HL-60 (cell line): ENCODE data around the gene LRFN5.

Experiments used
- DNase-seq, 2 experiments: peaks; one replicate each; pipeline ENCODE4 v3.0.0-alpha.2; 2010 to 2020; ENCODE audit warnings: low read depth in 1 of 2, low spot score in 1 of 2
- H3K27ac ChIP-seq: fragments of 250-450 bp; sonication (Bioruptor Pico); replicated peaks from 2 replicates; pipeline ENCODE4 v1.5.1; 2020; ENCODE audit warnings: mild to moderate bottlenecking, moderate library complexity
- H3K27me3 ChIP-seq: fragments of 250-450 bp; sonication (Bioruptor Pico); 2 replicates; pipeline ENCODE4 v1.5.1; 2021; ENCODE audit warnings: mild to moderate bottlenecking, moderate library complexity; ENCODE audit not compliant: insufficient read depth, poor library complexity, severe bottlenecking
- H3K4me3 ChIP-seq: replicated peaks from 2 replicates; pipeline ENCODE4 v1.5.1; 2011; ENCODE audit warnings: mild to moderate bottlenecking, control low read depth, low read length; ENCODE audit not compliant: insufficient read depth
- GABPA ChIP-seq: IDR thresholded peaks from 2 replicates; pipeline ENCODE4 v1.6.1; 2012; ENCODE audit warnings: low read depth
- POLR2AphosphoS5 ChIP-seq: IDR thresholded peaks from 2 replicates; pipeline ENCODE4 v1.6.1; 2012; ENCODE audit warnings: low read depth
- SPI1 ChIP-seq: IDR thresholded peaks from 2 replicates; pipeline ENCODE4 v1.6.1; 2012; ENCODE audit warnings: low read depth, mild to moderate bottlenecking, borderline replicate concordance
- TF ChIP-seq, protein P1 (sequence below): IDR thresholded peaks from one replicate; pipeline ENCODE4 v1.5.1; 2011; ENCODE audit warnings: low read length, control low read depth, inconsistent platforms; ENCODE audit not compliant: insufficient read depth
- TF ChIP-seq, protein P2 (sequence below): IDR thresholded peaks from 2 replicates; pipeline ENCODE4 v1.6.1; 2012; ENCODE audit warnings: low read depth; ENCODE audit not compliant: insufficient replicate concordance

The LRFN5 gene

DNA sequence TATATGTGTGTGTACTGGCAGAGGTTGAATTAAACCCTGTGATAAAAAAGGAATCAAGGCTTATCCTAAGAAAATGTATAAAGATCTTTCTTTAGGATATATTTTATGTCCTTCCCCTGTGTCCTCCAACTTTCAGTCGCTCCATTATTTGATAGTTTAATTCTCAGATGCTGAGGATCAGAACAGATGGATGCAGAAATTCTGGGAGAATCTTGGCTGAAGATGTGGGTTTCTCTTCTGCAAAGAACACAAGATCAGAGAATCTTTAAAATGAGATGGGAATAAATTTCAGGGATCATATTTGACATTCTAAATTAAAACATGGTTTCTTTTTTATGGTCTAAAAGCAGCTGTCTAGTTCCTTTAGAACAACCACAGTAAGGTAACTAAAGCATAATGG is 37.9 kb downstream of the LRFN5 start:
- H3K27me3 ChIP-seq, result no peaks in the 10 kb centered on the region
- H3K4me3 ChIP-seq, result no peak overlapping the region
- H3K27ac ChIP-seq, result no peak overlapping the region
- no peak for DNase-seq
- TF ChIP-seq SPI1, result no peak
- TF ChIP-seq GABPA, result no peak
- TF ChIP-seq, protein P1, sequence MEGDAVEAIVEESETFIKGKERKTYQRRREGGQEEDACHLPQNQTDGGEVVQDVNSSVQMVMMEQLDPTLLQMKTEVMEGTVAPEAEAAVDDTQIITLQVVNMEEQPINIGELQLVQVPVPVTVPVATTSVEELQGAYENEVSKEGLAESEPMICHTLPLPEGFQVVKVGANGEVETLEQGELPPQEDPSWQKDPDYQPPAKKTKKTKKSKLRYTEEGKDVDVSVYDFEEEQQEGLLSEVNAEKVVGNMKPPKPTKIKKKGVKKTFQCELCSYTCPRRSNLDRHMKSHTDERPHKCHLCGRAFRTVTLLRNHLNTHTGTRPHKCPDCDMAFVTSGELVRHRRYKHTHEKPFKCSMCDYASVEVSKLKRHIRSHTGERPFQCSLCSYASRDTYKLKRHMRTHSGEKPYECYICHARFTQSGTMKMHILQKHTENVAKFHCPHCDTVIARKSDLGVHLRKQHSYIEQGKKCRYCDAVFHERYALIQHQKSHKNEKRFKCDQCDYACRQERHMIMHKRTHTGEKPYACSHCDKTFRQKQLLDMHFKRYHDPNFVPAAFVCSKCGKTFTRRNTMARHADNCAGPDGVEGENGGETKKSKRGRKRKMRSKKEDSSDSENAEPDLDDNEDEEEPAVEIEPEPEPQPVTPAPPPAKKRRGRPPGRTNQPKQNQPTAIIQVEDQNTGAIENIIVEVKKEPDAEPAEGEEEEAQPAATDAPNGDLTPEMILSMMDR, result no peak
- TF ChIP-seq, protein P2, sequence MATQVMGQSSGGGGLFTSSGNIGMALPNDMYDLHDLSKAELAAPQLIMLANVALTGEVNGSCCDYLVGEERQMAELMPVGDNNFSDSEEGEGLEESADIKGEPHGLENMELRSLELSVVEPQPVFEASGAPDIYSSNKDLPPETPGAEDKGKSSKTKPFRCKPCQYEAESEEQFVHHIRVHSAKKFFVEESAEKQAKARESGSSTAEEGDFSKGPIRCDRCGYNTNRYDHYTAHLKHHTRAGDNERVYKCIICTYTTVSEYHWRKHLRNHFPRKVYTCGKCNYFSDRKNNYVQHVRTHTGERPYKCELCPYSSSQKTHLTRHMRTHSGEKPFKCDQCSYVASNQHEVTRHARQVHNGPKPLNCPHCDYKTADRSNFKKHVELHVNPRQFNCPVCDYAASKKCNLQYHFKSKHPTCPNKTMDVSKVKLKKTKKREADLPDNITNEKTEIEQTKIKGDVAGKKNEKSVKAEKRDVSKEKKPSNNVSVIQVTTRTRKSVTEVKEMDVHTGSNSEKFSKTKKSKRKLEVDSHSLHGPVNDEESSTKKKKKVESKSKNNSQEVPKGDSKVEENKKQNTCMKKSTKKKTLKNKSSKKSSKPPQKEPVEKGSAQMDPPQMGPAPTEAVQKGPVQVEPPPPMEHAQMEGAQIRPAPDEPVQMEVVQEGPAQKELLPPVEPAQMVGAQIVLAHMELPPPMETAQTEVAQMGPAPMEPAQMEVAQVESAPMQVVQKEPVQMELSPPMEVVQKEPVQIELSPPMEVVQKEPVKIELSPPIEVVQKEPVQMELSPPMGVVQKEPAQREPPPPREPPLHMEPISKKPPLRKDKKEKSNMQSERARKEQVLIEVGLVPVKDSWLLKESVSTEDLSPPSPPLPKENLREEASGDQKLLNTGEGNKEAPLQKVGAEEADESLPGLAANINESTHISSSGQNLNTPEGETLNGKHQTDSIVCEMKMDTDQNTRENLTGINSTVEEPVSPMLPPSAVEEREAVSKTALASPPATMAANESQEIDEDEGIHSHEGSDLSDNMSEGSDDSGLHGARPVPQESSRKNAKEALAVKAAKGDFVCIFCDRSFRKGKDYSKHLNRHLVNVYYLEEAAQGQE, result no peak
- no peak for TF ChIP-seq POLR2AphosphoS5

DNA sequence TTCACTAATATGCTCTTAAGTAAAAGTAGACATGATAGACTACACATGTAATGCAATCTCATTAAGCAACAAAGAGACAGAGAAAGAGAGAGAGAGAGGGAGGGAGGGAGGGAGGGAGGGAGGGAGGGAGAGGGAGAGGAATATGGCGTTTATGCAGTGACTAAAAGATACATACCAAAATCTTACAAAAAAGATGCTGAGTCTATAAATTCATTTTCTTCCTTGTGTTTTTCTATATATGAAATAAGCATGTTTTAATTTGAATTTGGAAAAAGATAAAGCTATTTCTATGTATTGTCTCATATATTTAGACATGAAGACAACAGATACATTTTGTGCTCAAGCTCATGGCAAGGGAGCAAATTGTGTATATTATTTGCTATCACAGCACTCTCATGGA is 44.1 kb downstream of the LRFN5 start:
- no peak overlapping the region for H3K4me3 ChIP-seq
- H3K27ac ChIP-seq, result no peak overlapping the region
- TF ChIP-seq GABPA, result no peak
- TF ChIP-seq, protein P2, result no peak
- TF ChIP-seq, protein P1, result no peak
- TF ChIP-seq SPI1, result no peak
- no peak for TF ChIP-seq POLR2AphosphoS5
- no peak for DNase-seq
- H3K27me3 ChIP-seq, result no peaks in the 10 kb centered on the region

DNA sequence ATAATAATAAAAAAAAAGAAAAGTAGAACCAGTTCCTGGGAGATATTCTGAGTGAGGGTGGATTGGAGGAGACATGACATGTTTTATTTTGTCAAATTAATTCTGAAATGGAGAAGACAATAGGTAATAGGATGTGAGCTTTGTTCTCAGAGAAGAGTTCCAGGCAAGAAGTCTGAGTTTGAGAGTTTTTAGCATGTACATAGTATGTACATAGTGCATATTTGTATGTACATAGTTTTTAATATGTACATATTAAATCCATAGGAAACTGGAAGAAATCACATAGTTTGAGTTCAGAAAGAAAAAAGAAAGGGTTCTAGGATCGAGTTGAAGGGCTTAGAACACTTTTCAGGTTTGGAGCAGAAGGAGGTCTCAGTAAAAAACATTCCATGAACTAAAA is 47.5 kb downstream of the LRFN5 start:
- TF ChIP-seq, protein P1, result no peak
- TF ChIP-seq, protein P2, result no peak
- TF ChIP-seq SPI1 (no peak), GABPA (no peak), POLR2AphosphoS5 (no peak)
- DNase-seq, result no peak
- no peak overlapping the region for H3K4me3 ChIP-seq
- H3K27me3 ChIP-seq, result no peaks in the 10 kb centered on the region
- no peak overlapping the region for H3K27ac ChIP-seq
